Left ventricle myocardium inferior (tissue), 1 donor: ENCODE results near the gene THOC6. TPM values are rescaled to one million over a fixed set of nuclear protein-coding genes. Genes with fewer than 3 reads are reported as not detected.

Source experiments
- DNase-seq: peaks from one replicate; pipeline ENCODE4 v3.0.0-alpha.2; 2020
- H3K27ac ChIP-seq: fragments of 200-600 bp; replicated peaks from 2 replicates; pipeline ENCODE4 v1.8.0; 2021
- H3K27me3 ChIP-seq: fragments of 200-600 bp; 2 replicates; pipeline ENCODE4 v1.8.0; 2021; ENCODE audit warnings: low read depth
- H3K36me3 ChIP-seq: fragments of 200-600 bp; 2 replicates; pipeline ENCODE4 v1.8.0; 2021
- H3K4me1 ChIP-seq: fragments of 200-600 bp; 2 replicates; pipeline ENCODE4 v1.8.0; 2021
- H3K4me3 ChIP-seq: fragments of 200-600 bp; 2 replicates; pipeline ENCODE4 v1.8.0; 2021; ENCODE audit warnings: mild to moderate bottlenecking, moderate library complexity
- H3K9me3 ChIP-seq: fragments of 200-600 bp; replicated peaks from 2 replicates; pipeline ENCODE4 v1.8.0; 2021
- CTCF ChIP-seq: fragments of 200-600 bp; IDR thresholded peaks from 2 replicates; pipeline ENCODE4 v1.8.0; 2021; ENCODE audit warnings: antibody characterized with exemption, mild to moderate bottlenecking, borderline replicate concordance
- intact Hi-C: fragments of 100-400 bp; cut with micrococcal nuclease; formaldehyde crosslinking; loops from one replicate; pipeline ENCODE4 v1.11.0; 2022
- total RNA-seq: library from RNA; stranded (reverse); fragmentation: NEBNext Ultra II Directional; extraction: Animal tissue kit (Norgen Biotek cat#: 25700); gene quantifications from one replicate; pipeline ENCODE4 v1.2.1, GENCODE V29; 2021
- donor health status: DM: no; HTN: yes; CAD: no; lungs with severe emphysema.

Gene THOC6
- total RNA-seq, 1 donor from 2014 or later: 9.1 TPM

GRCh38 chr16:3008690-3009037 is 15.2 kb upstream of the THOC6 start:
- Histone ChIP-seq H3K27ac (no peak overlapping the region), H3K4me1 (peaks cover 6% of the 10 kb centered on the region), H3K4me3 (no peak overlapping the region), H3K27me3 (peaks cover 91% of the 10 kb centered on the region), H3K36me3 (no peaks in the 10 kb centered on the region), H3K9me3 (no peaks in the 10 kb centered on the region)
- TF ChIP-seq CTCF: no peak
- no peak for DNase-seq
- intact Hi-C loops: no loop called here

GRCh38 chr16:3009568-3010390 is 14.1 kb upstream of the THOC6 start:
- intact Hi-C loops: no loop called here
- Histone ChIP-seq H3K27me3 (peaks cover 100% of the 10 kb centered on the region), H3K4me3 (no peak overlapping the region), H3K27ac (no peak overlapping the region), H3K4me1 (peaks cover 4% of the 10 kb centered on the region), H3K36me3 (no peaks in the 10 kb centered on the region), H3K9me3 (no peaks in the 10 kb centered on the region)
- TF ChIP-seq CTCF: no peak
- DNase-seq: no peak

- H3K4me3 ChIP-seq: no peak overlapping the region
- no peak overlapping the region for H3K27ac ChIP-seq
- peaks cover 100% of the 10 kb centered on the region for H3K27me3 ChIP-seq
- no peaks in the 10 kb centered on the region for H3K36me3 ChIP-seq
- no peak for TF ChIP-seq CTCF
- no peaks in the 10 kb centered on the region for H3K9me3 ChIP-seq
- DNase-seq: no peak
- no peaks in the 10 kb centered on the region for H3K4me1 ChIP-seq
- intact Hi-C loops: no loop called here
Measured at GRCh38 chr16:3010510-3010909, 13.3 kb upstream of the THOC6 start.

GRCh38 chr16:3012246-3012645 is 11.6 kb upstream of the THOC6 start:
- Histone ChIP-seq H3K9me3 (no peaks in the 10 kb centered on the region), H3K4me1 (no peaks in the 10 kb centered on the region), H3K36me3 (no peaks in the 10 kb centered on the region), H3K27ac (no peak overlapping the region), H3K4me3 (no peak overlapping the region), H3K27me3 (peaks cover 97% of the 10 kb centered on the region)
- DNase-seq: no peak
- TF ChIP-seq CTCF: no peak
- intact Hi-C loops: no loop called here

GRCh38 chr16:3012828-3013420 is 10.9 kb upstream of the THOC6 start, which contains the start of gene CLDN9:
TSS of gene CLDN9 (plus strand) at chr16:3012923. CDS start at chr16:3013363, 440 bp downstream.
- Histone ChIP-seq H3K9me3 (no peaks in the 10 kb centered on the region), H3K27me3 (peaks cover 97% of the 10 kb centered on the region), H3K4me1 (peaks cover 2% of the 10 kb centered on the region), H3K4me3 (no peak within 1 kb of the TSS), H3K36me3 (no peaks in the 10 kb centered on the region), H3K27ac (no peak within 1 kb of the TSS)
- intact Hi-C loops: no loop called here
- no peak for TF ChIP-seq CTCF
- no peak for DNase-seq
